ENCODE results near the gene MYO5A.

Gene MYO5A

DNA sequence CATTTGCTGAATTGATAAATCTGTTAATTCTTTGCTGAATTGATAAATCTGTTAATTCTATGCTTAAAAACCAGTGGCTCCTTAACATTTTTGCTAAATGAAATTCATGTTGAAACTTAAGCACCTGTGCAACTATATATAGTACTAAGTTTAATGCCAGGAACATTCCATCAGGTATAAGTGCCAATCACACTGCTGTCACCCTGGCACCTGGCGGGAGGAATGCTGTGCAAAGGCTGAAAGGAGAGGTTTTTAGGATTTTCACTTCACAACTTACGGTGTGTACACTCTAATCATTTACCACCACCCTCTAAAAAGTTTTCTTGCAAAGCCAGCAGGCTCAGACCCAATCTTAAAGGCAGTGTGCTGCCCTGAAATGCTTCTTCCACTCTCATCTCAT lies 199.5 kb downstream of the MYO5A start:
- no peak for DNase-seq (ENCODE audit: low spot score)

DNA sequence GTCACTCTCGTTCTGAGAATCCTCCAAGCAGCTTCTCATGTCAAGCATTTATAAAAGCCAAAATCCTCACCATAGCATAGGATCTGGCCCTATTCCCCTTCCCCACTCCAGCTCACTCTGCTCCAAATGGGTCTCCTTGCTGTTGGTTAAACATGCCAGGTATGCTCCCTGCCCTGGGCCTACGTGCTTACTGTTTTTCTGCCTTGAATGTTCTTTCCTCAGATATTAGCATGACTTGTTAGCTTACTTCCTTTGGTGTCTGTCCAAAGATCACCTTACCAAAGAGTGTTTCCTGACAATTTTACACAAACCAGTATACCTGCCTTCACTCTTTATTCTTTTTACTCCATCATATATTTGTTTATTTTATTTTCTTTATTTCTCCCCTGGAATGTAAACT lies 200.0 kb downstream of the MYO5A start:
- DNase-seq (ENCODE audit: low spot score): no peak

DNA sequence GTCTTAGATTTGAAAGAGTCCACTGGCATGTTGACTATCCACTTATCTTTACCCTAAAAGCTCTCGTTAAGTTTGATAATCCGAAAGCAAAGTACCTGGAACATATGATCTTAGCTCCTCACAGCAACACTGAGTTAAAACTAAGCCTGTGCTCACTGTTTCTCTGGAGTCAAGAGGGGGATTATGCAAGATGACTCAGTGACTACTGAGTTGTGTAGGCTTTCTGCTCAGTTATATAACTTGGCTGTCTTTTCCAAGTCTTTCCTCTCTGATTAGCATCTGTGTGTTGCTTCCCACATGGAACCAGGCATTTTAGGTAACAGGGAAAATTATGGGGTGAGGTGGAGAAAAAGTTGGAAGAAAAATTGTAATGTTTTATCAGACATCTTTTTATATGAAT lies 201.9 kb downstream of the MYO5A start:
- DNase-seq (ENCODE audit: low spot score): no peak

DNA sequence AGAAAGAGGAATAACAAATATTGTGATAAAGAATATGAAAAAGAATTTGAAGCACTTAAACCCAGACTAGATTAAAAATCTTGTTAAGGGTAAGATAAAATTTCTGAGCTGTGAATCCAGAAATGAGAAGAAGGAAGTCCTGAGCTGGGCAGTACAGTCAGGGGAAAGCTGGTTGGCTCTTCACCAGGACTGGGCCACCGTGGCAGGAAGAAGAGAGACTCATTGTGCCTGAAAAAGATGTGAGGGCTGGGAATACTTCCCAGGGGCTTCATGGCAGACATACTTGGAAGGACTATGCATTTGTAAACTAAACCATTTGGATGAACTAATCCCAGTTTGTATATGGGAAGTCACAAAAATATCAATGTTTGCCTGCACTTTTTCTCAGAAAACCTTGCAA lies 204.6 kb downstream of the MYO5A start:
- DNase-seq (ENCODE audit: low spot score): no peak

DNA sequence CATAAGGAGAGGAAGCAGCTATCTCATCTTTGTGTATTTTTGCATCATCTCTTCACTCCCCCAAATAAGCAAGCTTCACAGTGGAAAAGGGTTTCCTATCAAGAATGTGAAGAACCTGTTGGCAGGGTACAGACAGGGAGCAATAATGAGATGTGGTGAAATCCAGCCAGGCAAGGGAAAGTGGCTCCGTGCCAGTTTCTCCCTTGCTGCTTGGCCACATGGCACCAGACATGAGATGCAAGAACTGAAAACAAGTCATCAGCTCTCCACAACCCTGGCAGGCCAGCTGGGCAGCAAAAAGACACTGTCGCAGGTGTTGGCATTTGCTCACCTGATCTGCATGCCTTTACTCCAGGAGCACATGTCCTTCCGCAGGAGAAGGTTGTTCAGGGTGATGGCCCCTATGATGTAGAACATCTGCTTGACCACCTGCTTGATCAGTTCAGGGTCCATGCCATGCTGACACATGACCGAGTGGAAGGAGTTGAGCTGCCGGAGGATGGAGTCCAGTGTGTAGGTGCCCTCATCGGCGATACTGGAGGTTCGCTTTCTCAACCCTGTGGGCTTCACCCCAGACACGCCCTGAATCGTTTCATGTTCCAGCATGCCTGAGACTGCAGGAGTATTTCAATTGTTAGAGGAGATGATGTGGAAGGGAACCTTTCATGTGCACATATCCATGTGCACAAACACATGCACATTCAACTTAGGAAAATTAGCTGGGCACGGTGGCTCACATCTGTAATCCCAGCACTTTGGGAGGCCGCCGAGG lies 209.8 kb downstream of the MYO5A start:
- no peak for DNase-seq (ENCODE audit: low spot score)

DNA sequence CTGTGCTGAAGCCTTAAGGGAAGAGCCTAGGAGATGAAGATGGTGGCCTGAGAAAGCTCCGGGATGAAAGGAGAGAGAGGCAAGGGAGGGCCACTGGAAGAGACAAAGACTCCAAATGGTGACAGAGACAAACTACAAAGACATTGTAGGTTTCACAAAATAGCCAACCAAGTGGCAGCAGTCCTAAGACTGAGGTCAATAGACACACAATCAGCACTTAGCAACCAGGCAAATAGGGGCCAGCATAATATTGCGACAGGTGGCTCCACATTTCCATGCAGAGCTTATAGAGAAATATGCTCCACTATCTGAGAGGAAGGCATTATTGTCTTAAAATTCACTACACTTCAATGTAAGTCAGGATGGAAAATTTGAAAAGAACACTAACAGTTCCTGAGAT lies 211.0 kb downstream of the MYO5A start:
- no peak for DNase-seq (ENCODE audit: low spot score)

DNA sequence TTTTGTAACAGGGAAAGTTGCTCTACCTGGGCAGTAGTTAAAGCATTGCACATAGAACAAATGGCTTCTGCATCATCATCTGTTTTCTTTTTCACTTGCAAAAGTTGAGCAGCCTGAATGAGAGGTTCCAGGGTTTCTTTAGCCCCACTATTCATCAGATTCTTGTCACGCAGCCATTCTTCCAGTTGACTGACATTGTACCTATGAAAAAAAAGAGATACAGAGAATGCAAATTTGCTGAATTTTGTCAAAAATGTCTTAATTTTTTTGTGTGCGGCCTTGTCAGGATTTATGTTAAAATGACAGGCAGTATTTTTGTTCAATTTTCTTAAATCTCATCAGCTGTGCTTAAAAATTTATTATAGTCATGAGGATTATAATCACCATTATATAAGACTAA lies 211.7 kb downstream of the MYO5A start:
- no peak for DNase-seq (ENCODE audit: low spot score)

DNA sequence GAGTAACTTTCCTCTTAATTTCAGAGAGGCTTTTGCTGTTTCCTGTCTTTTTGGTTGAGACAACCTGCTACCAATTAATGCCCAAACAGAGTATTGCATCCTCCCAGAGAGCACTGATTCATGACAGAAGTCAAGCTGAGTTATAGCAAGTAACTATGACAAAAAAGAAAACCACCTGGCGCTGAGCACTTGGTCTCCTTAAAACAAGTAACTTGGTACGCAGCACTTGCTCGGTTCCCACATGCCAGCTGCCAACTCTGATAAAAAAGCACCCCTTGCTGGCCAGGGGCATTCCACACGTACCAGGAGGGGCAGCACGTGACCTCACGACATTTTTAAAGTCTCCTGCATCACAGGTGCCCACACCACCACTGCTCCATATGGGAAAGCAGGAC lies 219.5 kb downstream of the MYO5A start:
- DNase-seq (ENCODE audit: low spot score): no peak

DNA sequence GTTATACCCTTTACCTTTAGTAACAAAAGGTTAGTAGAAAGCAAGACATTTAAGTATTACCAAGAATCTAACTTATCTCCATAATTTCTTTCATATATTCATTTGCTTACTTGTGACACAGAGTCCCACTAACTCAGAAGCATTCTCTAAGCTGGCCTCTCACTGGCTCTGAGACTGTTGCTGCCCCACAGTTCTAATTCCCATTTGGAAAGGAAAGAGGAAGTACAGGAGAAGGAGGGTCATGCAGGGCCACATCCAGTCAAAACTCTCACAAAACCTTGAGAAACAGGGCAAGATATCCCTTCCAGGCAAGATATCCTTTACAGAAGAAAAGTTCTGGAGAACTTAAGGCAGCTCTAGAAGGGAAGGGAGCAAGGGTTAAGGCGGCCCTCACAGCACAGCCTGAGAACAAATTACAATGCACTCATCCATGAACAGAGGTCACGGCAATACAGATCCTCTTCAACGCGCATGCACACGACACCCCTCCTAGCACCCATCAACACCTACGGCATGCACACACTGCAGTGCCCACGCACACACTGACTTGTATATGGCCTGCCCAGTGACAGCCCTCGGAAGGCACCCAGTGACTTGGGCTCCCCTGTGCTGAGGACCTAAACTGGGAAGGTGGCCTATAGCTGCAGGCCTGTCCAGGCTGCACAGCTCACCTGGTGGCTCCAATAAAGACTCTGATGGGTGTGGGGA lies 220.1 kb downstream of the MYO5A start:
- DNase-seq (ENCODE audit: low spot score): no peak

DNA sequence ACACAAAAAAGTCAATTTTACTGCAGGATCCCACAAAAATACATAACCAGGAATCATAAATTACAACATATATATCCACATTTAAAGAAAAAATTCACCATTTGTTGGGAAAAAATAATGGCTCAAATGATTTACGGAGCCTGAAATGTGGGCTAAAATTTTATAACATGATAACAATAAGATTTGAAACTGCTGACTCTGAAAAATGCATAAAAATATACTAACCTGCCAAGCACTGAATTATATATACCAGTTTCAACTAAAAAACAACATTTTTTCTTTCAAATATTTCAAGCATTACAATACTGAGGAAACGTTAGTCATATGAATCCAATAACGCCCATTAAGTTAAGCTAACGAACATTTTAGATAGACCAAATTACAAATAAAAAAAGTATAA lies 220.8 kb downstream of the MYO5A start:
- no peak for DNase-seq (ENCODE audit: low spot score)

DNA sequence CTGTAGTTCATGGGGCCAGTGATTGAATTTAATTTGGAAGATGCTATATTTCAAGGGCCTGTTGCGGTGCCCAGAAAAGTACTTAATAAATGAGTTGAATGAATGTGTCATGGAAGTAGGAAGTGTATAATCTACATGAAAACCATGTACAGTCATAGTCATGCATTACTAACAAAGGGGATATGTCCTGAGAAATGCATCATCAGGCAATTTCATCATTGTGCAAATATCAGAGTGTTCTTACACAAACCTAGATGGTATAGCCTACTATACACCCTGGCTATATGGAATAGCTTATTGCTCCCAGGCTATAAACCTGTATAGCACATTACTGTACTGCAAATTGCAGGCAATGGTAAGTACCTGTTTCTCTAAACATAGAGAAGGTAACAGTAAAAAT lies 222.4 kb downstream of the MYO5A start:
- DNase-seq (ENCODE audit: low spot score): no peak

DNA sequence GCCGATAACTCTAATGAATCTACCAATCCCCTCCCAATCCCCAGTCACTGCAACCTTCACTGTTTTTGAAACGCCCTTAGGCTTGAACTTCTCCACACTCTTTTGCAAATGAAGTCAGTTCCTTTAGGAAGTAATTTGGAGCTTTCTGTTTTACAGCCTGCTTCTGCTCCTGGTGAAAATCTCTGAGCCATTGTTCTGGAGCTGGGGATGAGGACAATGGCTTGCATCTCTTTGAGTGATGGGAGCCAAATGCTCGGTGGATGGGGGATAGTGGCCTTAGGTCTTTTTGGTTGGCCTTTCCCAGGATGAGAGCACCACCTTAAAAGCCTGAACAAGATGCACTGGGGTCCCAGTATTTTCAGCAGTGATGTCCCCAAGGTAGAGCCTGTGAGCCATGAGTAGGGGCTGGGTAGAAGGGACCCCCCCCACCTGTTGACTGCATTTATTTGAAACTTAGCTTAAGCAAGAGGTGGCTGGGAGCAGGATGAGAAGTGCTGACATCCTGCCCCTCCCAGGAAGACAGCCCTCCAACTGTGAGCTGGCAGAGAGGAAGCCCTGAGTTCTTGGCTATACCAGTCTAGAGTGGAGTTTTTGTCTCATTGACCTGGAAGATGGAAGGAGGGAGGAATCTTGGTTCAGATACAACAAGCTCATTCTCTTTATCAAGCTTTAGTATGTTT lies 225.4 kb downstream of the MYO5A start:
- no peak for DNase-seq (ENCODE audit: low spot score)

DNA sequence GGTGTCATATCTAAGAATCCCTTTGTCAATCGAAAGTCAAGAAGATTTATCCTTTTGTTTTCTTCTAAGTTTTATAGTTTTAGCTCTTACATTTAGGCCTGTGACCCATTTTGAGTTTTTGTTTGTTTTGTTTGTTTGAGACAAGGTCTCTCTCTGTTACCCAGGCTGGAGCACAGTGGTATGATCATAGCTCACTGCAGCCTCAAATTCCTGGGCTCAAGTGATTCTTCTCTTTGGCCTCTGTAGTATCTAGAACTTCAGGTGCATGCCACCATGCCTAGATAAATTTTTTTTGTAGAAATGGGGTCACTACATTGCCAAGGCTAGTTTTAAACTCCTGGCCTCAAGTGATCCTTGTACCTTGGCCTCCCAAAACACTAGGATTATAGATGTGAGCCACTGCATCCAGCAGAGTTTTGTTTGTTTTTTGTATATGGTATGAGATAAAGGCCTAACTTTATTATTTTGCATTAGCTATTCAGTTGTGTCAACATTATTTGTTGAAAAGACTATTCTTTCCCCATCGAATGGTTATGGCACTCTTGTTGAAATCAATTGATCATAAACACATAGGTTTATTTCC lies 227.3 kb downstream of the MYO5A start:
- no peak for DNase-seq (ENCODE audit: low spot score)

DNA sequence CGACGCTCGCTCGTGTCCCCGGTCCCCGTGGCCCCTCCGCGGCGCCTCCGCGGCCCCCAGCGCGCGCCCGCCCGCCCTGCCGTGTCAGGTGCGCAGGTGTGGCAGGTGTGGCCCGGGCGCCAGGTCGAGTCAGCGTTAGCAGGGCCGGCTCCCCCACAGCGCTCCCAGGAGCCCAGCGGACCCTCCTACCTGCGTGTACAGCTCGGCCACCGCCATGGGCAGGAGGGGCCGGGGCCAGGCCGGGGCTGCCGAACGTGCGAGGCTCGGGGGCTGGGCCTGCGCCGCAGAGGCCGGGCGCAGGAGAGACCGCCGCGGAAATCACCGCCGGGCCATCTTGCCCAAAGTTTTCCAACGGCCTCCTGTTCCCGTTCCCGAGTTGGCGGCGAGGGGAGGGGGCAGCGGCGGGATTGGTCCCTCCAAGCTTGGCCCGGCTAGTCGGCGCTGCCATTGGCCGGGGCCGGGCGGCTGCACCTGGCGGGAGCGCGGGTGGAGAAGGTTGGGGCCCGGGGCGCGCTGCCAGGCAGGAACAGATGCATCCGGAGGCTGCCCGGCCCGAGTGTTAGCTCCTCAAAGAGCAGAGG lies 233.2 kb downstream of the MYO5A start, which contains the start of gene MYO5C:
TSS of gene MYO5C (minus strand) at position 384 of the 581 bp plus-strand sequence. CDS start at position 216, 168 bp downstream.
- DNase-seq (ENCODE audit: low spot score): no peak

DNA sequence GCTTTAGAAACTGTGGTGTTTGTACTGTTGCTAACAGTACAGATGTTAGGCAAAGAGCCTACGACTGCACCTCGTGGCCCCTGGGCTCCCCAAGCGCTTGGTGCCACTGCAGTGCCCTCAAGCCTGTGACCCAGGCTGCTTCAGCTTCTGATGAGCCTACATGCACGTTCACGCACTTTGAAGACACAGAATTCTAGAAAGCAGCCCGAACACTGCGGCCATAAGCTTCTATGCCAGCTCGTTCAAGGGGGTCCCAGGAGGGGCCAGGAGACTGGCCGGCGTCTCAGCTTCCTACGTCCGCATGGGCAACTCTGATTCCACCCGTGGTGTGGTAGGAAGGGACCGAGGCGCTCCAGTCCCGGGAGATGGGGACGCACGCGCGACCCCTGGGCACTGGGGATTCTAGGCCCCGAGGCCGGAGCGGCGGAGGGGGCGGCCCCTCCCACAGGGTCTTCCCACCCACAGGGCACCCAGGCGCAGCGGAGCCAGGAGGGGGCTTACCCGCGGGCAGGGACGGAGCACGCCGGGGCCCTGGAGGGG lies 233.7 kb downstream of the MYO5A start:
- no peak for DNase-seq (ENCODE audit: low spot score)

DNA sequence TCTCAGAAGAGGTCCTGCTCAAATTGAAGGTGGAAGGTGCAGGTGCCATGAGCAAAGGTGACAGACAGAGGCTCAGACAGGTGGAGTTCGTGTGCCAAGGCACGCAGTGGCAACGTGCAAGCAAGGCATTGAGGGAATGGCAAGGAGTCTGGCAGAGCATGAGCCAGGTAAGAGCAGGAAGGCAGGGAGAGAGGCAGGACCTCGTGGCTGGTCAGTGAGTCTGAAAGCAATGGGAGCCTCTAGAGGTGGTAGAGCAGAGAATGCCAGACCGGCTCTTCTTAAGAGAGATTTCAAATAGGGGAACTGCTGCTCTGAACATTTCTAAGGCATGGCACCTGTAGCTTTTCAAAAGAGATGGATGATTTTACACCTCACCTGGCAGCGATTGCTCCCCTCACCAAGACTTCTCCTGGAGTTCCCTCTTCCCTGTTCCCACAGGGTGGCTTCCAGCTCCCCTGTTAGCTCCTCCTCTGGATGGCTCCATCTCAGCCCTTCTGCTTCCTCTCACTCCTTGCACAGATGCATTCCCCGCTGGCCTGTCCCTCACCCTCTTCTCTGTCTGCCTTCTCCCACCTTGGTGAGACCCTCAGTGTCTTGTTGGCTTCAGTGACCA lies 235.8 kb downstream of the MYO5A start:
- DNase-seq (ENCODE audit: low spot score): no peak

DNA sequence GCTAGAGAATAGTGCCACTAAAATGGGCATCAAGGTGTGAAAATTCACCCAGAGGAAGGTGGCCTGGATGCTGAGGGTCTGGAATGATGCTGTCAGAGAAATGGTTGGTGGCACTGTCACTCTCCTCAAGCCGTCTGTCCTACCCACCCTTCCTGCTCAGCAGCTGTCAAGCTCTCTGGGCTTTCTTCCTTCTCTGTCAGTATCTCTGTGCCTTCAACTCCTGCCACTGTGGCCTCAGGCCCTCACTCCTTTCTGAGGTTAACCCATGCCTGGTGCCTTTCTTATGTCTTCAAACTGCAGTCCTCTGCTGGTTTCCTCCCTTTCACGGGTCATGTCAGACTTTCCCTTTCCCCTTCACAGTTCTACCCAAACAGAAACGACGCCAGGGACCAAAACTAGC lies 237.5 kb downstream of the MYO5A start:
- no peak for DNase-seq (ENCODE audit: low spot score)

DNA sequence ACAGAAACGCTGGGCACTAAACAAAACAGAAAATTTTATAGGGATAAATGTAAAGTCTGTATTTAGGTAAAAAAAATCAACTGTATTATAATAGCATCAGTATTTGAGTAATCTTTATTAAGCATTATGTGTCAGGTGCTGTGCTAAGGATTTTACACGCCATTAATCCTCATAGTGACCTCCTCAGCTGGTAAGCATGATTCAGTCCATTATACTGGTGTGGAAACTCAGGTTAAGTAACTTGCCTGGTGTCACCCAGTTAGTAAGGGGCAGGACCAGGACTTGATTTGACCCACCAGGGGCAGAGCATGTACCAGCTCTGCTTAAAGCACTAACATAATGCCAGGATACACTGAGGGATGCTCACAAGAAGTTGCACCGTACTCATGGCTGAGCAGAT lies 237.9 kb downstream of the MYO5A start:
- no peak for DNase-seq (ENCODE audit: low spot score)

DNA sequence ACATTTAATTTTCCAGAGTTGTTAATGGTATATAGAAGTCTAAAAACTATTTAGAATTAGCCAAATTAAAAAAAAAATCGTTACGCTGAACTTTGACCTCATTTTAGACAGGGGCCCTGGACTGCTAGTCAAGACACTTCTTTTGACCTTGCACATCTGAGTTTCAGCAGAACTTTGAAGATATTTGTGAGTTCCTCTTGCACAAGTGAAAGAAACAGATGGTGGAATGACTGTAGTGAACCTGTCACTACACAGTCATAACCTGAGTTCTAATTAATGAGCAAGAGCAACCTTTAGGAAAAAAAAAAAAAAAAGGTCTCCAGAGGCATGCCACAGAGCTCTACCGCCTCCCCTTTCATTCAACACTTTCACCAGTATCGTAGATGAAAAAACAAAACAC lies 238.4 kb downstream of the MYO5A start:
- DNase-seq (ENCODE audit: low spot score): no peak

DNA sequence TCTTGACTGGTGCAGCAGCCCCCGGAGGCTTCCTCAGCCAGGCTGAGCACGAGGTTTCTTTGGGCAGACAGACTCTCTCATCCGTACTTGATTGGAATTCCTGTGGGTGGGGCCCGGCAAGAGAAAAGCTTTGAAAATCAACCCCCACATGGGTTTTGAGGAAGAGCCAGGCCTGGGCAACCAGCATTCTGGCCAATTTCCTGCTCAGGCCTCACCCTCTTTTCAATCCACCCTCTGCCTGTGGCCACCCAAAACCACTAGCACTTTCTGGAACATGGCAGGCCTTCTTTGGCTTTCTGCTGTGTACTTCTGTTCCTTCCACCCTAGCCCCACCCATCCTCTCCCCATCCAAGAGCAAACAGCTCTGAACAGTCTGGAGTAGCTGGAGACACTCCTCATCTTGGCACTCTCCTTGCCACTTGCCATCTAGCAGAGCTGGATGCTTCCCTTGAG lies 239.0 kb downstream of the MYO5A start:
- DNase-seq (ENCODE audit: low spot score): no peak

DNA sequence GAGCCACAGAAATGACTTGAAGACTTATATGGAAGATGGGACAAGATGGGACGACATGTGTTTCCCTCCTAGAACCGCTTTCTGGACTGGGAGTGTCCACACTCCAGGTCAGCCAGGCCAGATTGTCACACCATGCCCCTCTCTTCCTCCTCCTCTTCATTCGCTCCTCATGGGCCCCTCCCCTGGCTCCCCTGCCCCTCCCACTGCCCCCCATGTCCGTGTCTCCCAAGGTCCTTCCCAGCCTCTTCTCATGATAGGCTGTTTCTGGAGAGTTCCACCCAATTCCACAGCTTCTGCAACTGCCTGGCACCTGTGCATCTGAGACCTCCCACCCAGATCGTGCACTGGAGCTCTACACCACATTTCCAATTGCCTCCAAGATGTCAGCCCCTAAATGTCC lies 239.7 kb downstream of the MYO5A start:
- no peak for DNase-seq (ENCODE audit: low spot score)

All from hematopoietic multipotent progenitor cell treated with erythropoietin and hydrocortisone succinate and interleukin-3 and kit ligand, for 15 days (in vitro differentiated cells).